ENCODE measurements around the gene PCSK2. TPM values are rescaled to one million over a fixed set of nuclear protein-coding genes. Genes with fewer than 3 reads are reported as not detected.

Gene PCSK2
- total and polyA plus RNA-seq, 2 donors (not counting 3 experiments of a cell fraction or from before 2014, with no cell fraction given): not detected

DNA sequence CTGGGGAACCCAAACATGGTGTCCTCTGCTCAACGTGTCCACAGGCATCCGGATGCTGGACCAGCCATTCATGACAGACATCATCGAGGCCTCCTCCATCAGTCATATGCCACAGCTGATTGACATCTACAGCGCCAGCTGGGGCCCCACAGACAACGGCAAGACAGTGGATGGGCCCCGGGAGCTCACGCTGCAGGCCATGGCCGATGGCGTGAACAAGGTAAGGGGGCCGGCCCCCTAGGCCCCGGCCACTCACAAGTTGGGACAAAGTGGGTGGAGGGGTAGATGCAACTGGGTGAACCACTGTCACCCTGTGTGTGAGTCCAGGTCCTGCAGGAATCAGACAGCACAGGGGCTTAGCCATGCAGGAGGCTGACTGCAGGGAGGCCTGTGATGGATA lies 209.8 kb downstream of the PCSK2 start:
- no peaks in the 10 kb centered on the region for H3K9me1 ChIP-seq (replicated peaks; ENCODE audit: control insufficient read depth, extremely low read depth, insufficient read depth, low read length)
- H2AFZ ChIP-seq (ENCODE audit: low read depth, low read length): no peak overlapping the region
- H3K27me3 ChIP-seq (ENCODE audit: control insufficient read depth in 2 of 2, insufficient read depth in 2 of 2, low read length in 2 of 2): no peaks in the 10 kb centered on the region
- H3K79me2 ChIP-seq (ENCODE audit: control insufficient read depth, insufficient read depth, low read length): no peaks in the 10 kb centered on the region
- no peak overlapping the region for H3K4me3 ChIP-seq (replicated peaks in 1 of 3; ENCODE audit: insufficient read depth in 1 of 3, low read depth in 1 of 3, low read length in 3 of 3)
- ChIA-PET POLR2A (no interaction called here), CTCF (interaction anchor here (10.6 kb wide), 1 partner anchor 635 kb away, joined by 364 read pairs; no protein-coding TSS in a partner anchor)
- intact Hi-C loops (cut with micrococcal nuclease): loop anchor here (10.0 kb wide), 1 partner anchor 62 kb away; no protein-coding TSS in a partner anchor
- BruUV-seq (replicated peaks): no TSS peak
- H3K4me2 ChIP-seq (ENCODE audit: insufficient read depth, low read length): no peak overlapping the region
- FAIRE-seq: no peak
- dilution Hi-C loops (cut with MboI; ENCODE audit: extremely low pct_ligation_motif_present, low sequenced_read_pairs): loop anchor here (25.0 kb wide), 1 partner anchor 624 kb away; no protein-coding TSS in a partner anchor
- no peaks in the 10 kb centered on the region for H3K36me3 ChIP-seq (ENCODE audit: control insufficient read depth in 2 of 2, extremely low read depth in 1 of 2, insufficient read depth in 2 of 2, low read length in 2 of 2)
- no peak overlapping the region for H3K27ac ChIP-seq (ENCODE audit: insufficient read depth, low read depth, low read length)
- H3K4me1 ChIP-seq (ENCODE audit: control insufficient read depth, extremely low read depth, insufficient read depth, low read length): no peaks in the 10 kb centered on the region
- H3K9ac ChIP-seq (replicated peaks; ENCODE audit: extremely low read depth, insufficient read depth, low read length): no peak overlapping the region
- no peaks in the 10 kb centered on the region for H4K20me1 ChIP-seq (replicated peaks; ENCODE audit: control insufficient read depth, extremely low read depth, insufficient read depth, low read length)
- TF ChIP-seq FOS (IDR thresholded peaks at IDR 0.05; ENCODE audit: borderline replicate concordance, insufficient read depth, low read length): no peak
- TF ChIP-seq MYC (IDR thresholded peaks at IDR 0.05; ENCODE audit: low read depth, low read length): no peak
- TF ChIP-seq, protein P1, sequence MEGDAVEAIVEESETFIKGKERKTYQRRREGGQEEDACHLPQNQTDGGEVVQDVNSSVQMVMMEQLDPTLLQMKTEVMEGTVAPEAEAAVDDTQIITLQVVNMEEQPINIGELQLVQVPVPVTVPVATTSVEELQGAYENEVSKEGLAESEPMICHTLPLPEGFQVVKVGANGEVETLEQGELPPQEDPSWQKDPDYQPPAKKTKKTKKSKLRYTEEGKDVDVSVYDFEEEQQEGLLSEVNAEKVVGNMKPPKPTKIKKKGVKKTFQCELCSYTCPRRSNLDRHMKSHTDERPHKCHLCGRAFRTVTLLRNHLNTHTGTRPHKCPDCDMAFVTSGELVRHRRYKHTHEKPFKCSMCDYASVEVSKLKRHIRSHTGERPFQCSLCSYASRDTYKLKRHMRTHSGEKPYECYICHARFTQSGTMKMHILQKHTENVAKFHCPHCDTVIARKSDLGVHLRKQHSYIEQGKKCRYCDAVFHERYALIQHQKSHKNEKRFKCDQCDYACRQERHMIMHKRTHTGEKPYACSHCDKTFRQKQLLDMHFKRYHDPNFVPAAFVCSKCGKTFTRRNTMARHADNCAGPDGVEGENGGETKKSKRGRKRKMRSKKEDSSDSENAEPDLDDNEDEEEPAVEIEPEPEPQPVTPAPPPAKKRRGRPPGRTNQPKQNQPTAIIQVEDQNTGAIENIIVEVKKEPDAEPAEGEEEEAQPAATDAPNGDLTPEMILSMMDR (IDR thresholded peaks at IDR 0.05; ENCODE audit: extremely low read depth in 1 of 2, insufficient read depth in 1 of 2, low read depth in 1 of 2, low read length in 2 of 2): no peak
- no peak for TF ChIP-seq GATA2 (IDR thresholded peaks at IDR 0.05; ENCODE audit: insufficient read depth, insufficient read length, low read depth, low read length)
- TF ChIP-seq, protein P2, sequence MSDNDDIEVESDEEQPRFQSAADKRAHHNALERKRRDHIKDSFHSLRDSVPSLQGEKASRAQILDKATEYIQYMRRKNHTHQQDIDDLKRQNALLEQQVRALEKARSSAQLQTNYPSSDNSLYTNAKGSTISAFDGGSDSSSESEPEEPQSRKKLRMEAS (IDR thresholded peaks at IDR 0.05; ENCODE audit: insufficient read depth, insufficient read length): no peak
- no peak for TF ChIP-seq EZH2 (IDR thresholded peaks at IDR 0.05; ENCODE audit: borderline replicate concordance, low read depth, low read length, severe bottlenecking)
- TF ChIP-seq POLR2AphosphoS5 (IDR thresholded peaks at IDR 0.05; ENCODE audit: insufficient read depth, low read depth, low read length): no peak
- no peak for TF ChIP-seq POLR2A (IDR thresholded peaks at IDR 0.05; ENCODE audit: low read depth, low read length)
- no peak for TF ChIP-seq JUN (IDR thresholded peaks at IDR 0.05; ENCODE audit: borderline replicate concordance, insufficient read depth, insufficient read length, low read depth)
- H3K9me3 ChIP-seq (replicated peaks; ENCODE audit: control insufficient read depth, insufficient read depth, low read length): no peaks in the 10 kb centered on the region
- no peak for DNase-seq (ENCODE audit: low read depth, low spot score)

Measured in endothelial cell of umbilical vein (primary cell).